Erythroblast (primary cell): ENCODE results near the gene TENM4.

Experiments
- GATA1 ChIP-seq: IDR thresholded peaks from 2 replicates; pipeline ENCODE4 v1.6.1; 2011; ENCODE audit warnings: low read depth, mild to moderate bottlenecking, control low read depth, low read length, moderate library complexity
- POLR2A ChIP-seq: IDR thresholded peaks from 2 replicates; pipeline ENCODE4 v1.6.1; 2011; ENCODE audit warnings: mild to moderate bottlenecking, low read length

- TF ChIP-seq POLR2A, result no peak
- TF ChIP-seq GATA1, result no peak
These were observed 486.1 kb downstream of the TENM4 start for GRCh38 chr11:78954696-78955095.
